Neural cell (in vitro differentiated cells): ENCODE results near the gene NCKAP5.

Experiments
- EP300 ChIP-seq: fragments of 450-650 bp; conservative IDR thresholded peaks from 2 replicates; pipeline ENCODE4 v1.6.1; 2014; ENCODE audit warnings: antibody characterized with exemption, mild to moderate bottlenecking, moderate library complexity; ENCODE audit not compliant: poor library complexity, severe bottlenecking
- TF ChIP-seq, protein P1 (sequence below): fragments of 450-650 bp; IDR thresholded peaks from 2 replicates; pipeline ENCODE4 v1.5.1; 2014; ENCODE audit warnings: antibody characterized with exemption, mild to moderate bottlenecking, moderate library complexity; ENCODE audit not compliant: poor library complexity, severe bottlenecking
- TF ChIP-seq, protein P2 (sequence below): IDR thresholded peaks from 2 replicates; pipeline ENCODE4 v1.6.1; 2012; ENCODE audit warnings: borderline replicate concordance

DNA sequence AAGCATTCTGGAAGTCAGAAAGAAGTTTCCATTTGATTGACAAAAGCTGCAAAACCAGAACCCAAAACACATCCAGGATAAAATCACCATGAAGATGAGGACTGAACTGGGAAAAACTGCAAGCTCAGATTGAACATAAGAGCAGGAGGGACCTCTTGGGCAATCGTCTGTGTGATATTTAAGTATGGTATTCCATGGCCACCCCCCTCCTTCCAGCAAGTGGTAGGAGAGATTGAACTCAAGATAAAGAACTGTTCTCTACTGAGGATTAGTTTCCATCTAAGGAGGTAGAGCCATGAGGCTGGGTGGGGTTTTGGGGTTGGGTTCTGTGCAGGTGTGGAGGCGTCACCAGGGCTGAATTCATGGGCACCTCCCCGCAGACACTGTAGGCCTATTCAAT lies 251.1 kb downstream of the NCKAP5 start:
- no peak for TF ChIP-seq EP300
- TF ChIP-seq, protein P1, sequence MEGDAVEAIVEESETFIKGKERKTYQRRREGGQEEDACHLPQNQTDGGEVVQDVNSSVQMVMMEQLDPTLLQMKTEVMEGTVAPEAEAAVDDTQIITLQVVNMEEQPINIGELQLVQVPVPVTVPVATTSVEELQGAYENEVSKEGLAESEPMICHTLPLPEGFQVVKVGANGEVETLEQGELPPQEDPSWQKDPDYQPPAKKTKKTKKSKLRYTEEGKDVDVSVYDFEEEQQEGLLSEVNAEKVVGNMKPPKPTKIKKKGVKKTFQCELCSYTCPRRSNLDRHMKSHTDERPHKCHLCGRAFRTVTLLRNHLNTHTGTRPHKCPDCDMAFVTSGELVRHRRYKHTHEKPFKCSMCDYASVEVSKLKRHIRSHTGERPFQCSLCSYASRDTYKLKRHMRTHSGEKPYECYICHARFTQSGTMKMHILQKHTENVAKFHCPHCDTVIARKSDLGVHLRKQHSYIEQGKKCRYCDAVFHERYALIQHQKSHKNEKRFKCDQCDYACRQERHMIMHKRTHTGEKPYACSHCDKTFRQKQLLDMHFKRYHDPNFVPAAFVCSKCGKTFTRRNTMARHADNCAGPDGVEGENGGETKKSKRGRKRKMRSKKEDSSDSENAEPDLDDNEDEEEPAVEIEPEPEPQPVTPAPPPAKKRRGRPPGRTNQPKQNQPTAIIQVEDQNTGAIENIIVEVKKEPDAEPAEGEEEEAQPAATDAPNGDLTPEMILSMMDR, result no peak
- TF ChIP-seq, protein P2, sequence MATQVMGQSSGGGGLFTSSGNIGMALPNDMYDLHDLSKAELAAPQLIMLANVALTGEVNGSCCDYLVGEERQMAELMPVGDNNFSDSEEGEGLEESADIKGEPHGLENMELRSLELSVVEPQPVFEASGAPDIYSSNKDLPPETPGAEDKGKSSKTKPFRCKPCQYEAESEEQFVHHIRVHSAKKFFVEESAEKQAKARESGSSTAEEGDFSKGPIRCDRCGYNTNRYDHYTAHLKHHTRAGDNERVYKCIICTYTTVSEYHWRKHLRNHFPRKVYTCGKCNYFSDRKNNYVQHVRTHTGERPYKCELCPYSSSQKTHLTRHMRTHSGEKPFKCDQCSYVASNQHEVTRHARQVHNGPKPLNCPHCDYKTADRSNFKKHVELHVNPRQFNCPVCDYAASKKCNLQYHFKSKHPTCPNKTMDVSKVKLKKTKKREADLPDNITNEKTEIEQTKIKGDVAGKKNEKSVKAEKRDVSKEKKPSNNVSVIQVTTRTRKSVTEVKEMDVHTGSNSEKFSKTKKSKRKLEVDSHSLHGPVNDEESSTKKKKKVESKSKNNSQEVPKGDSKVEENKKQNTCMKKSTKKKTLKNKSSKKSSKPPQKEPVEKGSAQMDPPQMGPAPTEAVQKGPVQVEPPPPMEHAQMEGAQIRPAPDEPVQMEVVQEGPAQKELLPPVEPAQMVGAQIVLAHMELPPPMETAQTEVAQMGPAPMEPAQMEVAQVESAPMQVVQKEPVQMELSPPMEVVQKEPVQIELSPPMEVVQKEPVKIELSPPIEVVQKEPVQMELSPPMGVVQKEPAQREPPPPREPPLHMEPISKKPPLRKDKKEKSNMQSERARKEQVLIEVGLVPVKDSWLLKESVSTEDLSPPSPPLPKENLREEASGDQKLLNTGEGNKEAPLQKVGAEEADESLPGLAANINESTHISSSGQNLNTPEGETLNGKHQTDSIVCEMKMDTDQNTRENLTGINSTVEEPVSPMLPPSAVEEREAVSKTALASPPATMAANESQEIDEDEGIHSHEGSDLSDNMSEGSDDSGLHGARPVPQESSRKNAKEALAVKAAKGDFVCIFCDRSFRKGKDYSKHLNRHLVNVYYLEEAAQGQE, result no peak
